H1 (cell line): ENCODE measurements around the gene FAM171A1.

Source experiments
- ATF3 ChIP-seq: IDR thresholded peaks from 2 replicates; pipeline ENCODE4 v1.6.1; 2011; ENCODE audit warnings: low read depth, mild to moderate bottlenecking, low read length; ENCODE audit not compliant: insufficient read depth
- BACH1 ChIP-seq: IDR thresholded peaks from 2 replicates; pipeline ENCODE4 v1.6.1; 2012; ENCODE audit warnings: low read length, improper control_type of control experiment
- BRCA1 ChIP-seq: IDR thresholded peaks from 2 replicates; pipeline ENCODE4 v1.6.1; 2012; ENCODE audit warnings: low read depth, low read length, improper control_type of control experiment
- CTCF ChIP-seq, 3 experiments: IDR thresholded peaks; 1 replicate in 2 of 3; 2 replicates in 1 of 3; pipeline versions ENCODE4 v1.5.1 to v1.6.1; 2011; ENCODE audit warnings: low read length in 3 of 3, mild to moderate bottlenecking in 3 of 3, inconsistent platforms in 2 of 3, low read depth in 1 of 3, moderate library complexity in 1 of 3; ENCODE audit not compliant: insufficient read depth in 1 of 3; ENCODE audit errors: control extremely low read depth in 1 of 3
- JUN ChIP-seq: IDR thresholded peaks from 2 replicates; pipeline ENCODE4 v1.6.1; 2011; ENCODE audit warnings: low read depth, mild to moderate bottlenecking, improper control_type of control experiment, low read length
- POLR2A ChIP-seq, 2 experiments: IDR thresholded peaks; 1 replicate in 1 of 2; 2 replicates in 1 of 2; pipeline ENCODE4 v1.6.1; 2011; ENCODE audit warnings: low read depth in 2 of 2, low read length in 2 of 2, mild to moderate bottlenecking in 2 of 2; ENCODE audit errors: control extremely low read depth in 1 of 2
- POLR2AphosphoS5 ChIP-seq: IDR thresholded peaks from 2 replicates; pipeline ENCODE4 v1.6.1; 2011; ENCODE audit warnings: low read depth, low read length
- RFX5 ChIP-seq: IDR thresholded peaks from 2 replicates; pipeline ENCODE4 v1.6.1; 2011; ENCODE audit warnings: low read depth, low read length, improper control_type of control experiment, borderline replicate concordance
- TAF1 ChIP-seq: IDR thresholded peaks from 2 replicates; pipeline ENCODE4 v1.6.1; 2011; ENCODE audit warnings: mild to moderate bottlenecking, low read depth, low read length
- TF ChIP-seq, protein P1 (sequence below): IDR thresholded peaks from 2 replicates; pipeline ENCODE4 v1.6.1; 2012; ENCODE audit warnings: inconsistent platforms

- TF ChIP-seq CTCF (IDR thresholded peaks at IDR 0.05; ENCODE audit: control extremely low read depth in 1 of 3, insufficient read depth in 1 of 3, low read depth in 1 of 3, low read length in 3 of 3), result no peak
- no peak for TF ChIP-seq JUN
- no peak for TF ChIP-seq POLR2A (IDR thresholded peaks at IDR 0.05; ENCODE audit: control extremely low read depth in 1 of 2, low read depth in 2 of 2, low read length in 2 of 2)
- no peak for TF ChIP-seq BACH1
- no peak for TF ChIP-seq POLR2AphosphoS5
- TF ChIP-seq, protein P1, sequence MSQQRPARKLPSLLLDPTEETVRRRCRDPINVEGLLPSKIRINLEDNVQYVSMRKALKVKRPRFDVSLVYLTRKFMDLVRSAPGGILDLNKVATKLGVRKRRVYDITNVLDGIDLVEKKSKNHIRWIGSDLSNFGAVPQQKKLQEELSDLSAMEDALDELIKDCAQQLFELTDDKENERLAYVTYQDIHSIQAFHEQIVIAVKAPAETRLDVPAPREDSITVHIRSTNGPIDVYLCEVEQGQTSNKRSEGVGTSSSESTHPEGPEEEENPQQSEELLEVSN, result no peak
- TF ChIP-seq TAF1, result no peak
- TF ChIP-seq BRCA1, result no peak
- TF ChIP-seq ATF3, result no peak
- no peak for TF ChIP-seq RFX5
Measured at GRCh38 chr10:15231426-15231825, 139.7 kb downstream of the FAM171A1 start.
